GM21723 (cell line): ENCODE measurements around the gene ZMYND8.
"Not testable (repeated sequence)": the region's sequence is repeated elsewhere in the genome, so short reads cannot be mapped to it uniquely, and the experiment has no call there.

Source experiments
- ATAC-seq: cut with Tn5 transposase; IDR thresholded peaks from one replicate; pipeline ENCODE4 v1.9.1; 2021; ENCODE audit warnings: mild to moderate bottlenecking, moderate library complexity; ENCODE audit not compliant: unreplicated experiment

Gene ZMYND8

GRCh38 chr20:47314647-47315338 lies 41.7 kb downstream of the ZMYND8 start:
- ATAC-seq: no peak

- ATAC-seq: no peak
These were observed 44.4 kb downstream of the ZMYND8 start for GRCh38 chr20:47311967-47312681.

- no peak for ATAC-seq
These were observed 45.3 kb downstream of the ZMYND8 start for GRCh38 chr20:47311211-47311610.

GRCh38 chr20:47310729-47311128 lies 45.8 kb downstream of the ZMYND8 start:
- ATAC-seq: no peak

- ATAC-seq: no peak
These were observed 46.6 kb downstream of the ZMYND8 start for GRCh38 chr20:47309806-47310426.

- ATAC-seq: no peak
These were observed 47.1 kb downstream of the ZMYND8 start for GRCh38 chr20:47309394-47309793.

- not testable (repeated sequence) for ATAC-seq
These were observed 48.9 kb downstream of the ZMYND8 start for GRCh38 chr20:47307569-47307968.

GRCh38 chr20:47306755-47307370 lies 49.6 kb downstream of the ZMYND8 start:
- no peak for ATAC-seq

GRCh38 chr20:47306095-47306494 lies 50.4 kb downstream of the ZMYND8 start:
- no peak for ATAC-seq

GRCh38 chr20:47305667-47306066 lies 50.8 kb downstream of the ZMYND8 start:
- ATAC-seq: no peak

- no peak for ATAC-seq
These were observed 52.2 kb downstream of the ZMYND8 start for GRCh38 chr20:47304287-47304686.

- ATAC-seq: no peak
These were observed 52.8 kb downstream of the ZMYND8 start for GRCh38 chr20:47303736-47304135.

- no peak for ATAC-seq
These were observed 56.4 kb downstream of the ZMYND8 start for GRCh38 chr20:47300071-47300470.

GRCh38 chr20:47298624-47299023 lies 57.9 kb downstream of the ZMYND8 start:
- no peak for ATAC-seq

GRCh38 chr20:47297746-47298145 lies 58.8 kb downstream of the ZMYND8 start:
- no peak for ATAC-seq

- ATAC-seq: no peak
These were observed 59.5 kb downstream of the ZMYND8 start for GRCh38 chr20:47296950-47297349.

- no peak for ATAC-seq
These were observed 60.5 kb downstream of the ZMYND8 start for GRCh38 chr20:47295921-47296426.

- no peak for ATAC-seq
These were observed 61.2 kb downstream of the ZMYND8 start for GRCh38 chr20:47295129-47295813.

- no peak for ATAC-seq
These were observed 62.9 kb downstream of the ZMYND8 start for GRCh38 chr20:47293631-47294030.

- ATAC-seq: no peak
These were observed 63.9 kb downstream of the ZMYND8 start for GRCh38 chr20:47292581-47292980.
